DOHH2 (cell line): Measurements from ENCODE around the gene EPB41L4B.

ENCODE experiments used
- H3F3A ChIP-seq: fragments of 200-600 bp; sonication (generic), shearing (Covaris generic); 2 replicates; pipeline ENCODE4 v1.6.0; 2016; ENCODE audit warnings: antibody characterized with exemption, mild to moderate bottlenecking; ENCODE audit not compliant: control insufficient read depth, insufficient read depth
- H3K27ac ChIP-seq: fragments of 200-600 bp; sonication (generic); 2 replicates; pipeline ENCODE4 v1.5.1; 2014; ENCODE audit warnings: low read depth, mild to moderate bottlenecking, low read length, moderate library complexity
- H3K27me3 ChIP-seq: fragments of 200-600 bp; sonication (generic); 2 replicates; pipeline ENCODE4 v1.6.1; 2014; ENCODE audit warnings: mild to moderate bottlenecking, low read length, mixed read lengths; ENCODE audit not compliant: control insufficient read depth
- H3K36me3 ChIP-seq: fragments of 200-600 bp; sonication (generic); 2 replicates; pipeline ENCODE4 v1.6.1; 2014; ENCODE audit warnings: mild to moderate bottlenecking, low read length, moderate library complexity, mixed read lengths; ENCODE audit not compliant: control insufficient read depth
- H3K4me1 ChIP-seq: fragments of 200-600 bp; sonication (generic); 2 replicates; pipeline ENCODE4 v1.6.1; 2014; ENCODE audit warnings: mild to moderate bottlenecking, low read length, mixed read lengths; ENCODE audit not compliant: control insufficient read depth
- H3K4me2 ChIP-seq: fragments of 200-600 bp; sonication (generic); 2 replicates; pipeline ENCODE4 v1.6.0; 2014; ENCODE audit warnings: mild to moderate bottlenecking, low read length, moderate library complexity
- H3K4me3 ChIP-seq: fragments of 200-600 bp; sonication (generic); 2 replicates; pipeline ENCODE4 v1.5.1; 2014; ENCODE audit warnings: mild to moderate bottlenecking, low read length, mixed read lengths
- H3K79me2 ChIP-seq: fragments of 200-600 bp; sonication (generic); 2 replicates; pipeline ENCODE4 v1.6.1; 2014; ENCODE audit warnings: mild to moderate bottlenecking, low read length, mixed read lengths; ENCODE audit not compliant: control insufficient read depth
- H3K9me2 ChIP-seq: fragments of 200-600 bp; sonication (generic); replicated peaks from 2 replicates; pipeline ENCODE4 v1.6.1; 2014; ENCODE audit warnings: mild to moderate bottlenecking, low read length, mixed read lengths; ENCODE audit not compliant: control insufficient read depth
- H3K9me3 ChIP-seq: fragments of 200-600 bp; sonication (generic); 2 replicates; pipeline ENCODE4 v1.6.1; 2014; ENCODE audit warnings: antibody characterized with exemption, low read length, mixed read lengths; ENCODE audit not compliant: control insufficient read depth, insufficient read depth
- H4K20me1 ChIP-seq: fragments of 200-600 bp; sonication (generic); 2 replicates; pipeline ENCODE4 v1.6.0; 2014; ENCODE audit warnings: low read depth, mild to moderate bottlenecking, antibody characterized with exemption, low read length, moderate library complexity; ENCODE audit not compliant: control insufficient read depth, insufficient read depth
- CTCF ChIP-seq: fragments of 200-600 bp; sonication (generic); IDR thresholded peaks from one replicate; pipeline ENCODE4 v1.5.1; 2014; ENCODE audit warnings: antibody characterized with exemption, mild to moderate bottlenecking, low read depth, low read length; ENCODE audit not compliant: poor library complexity, severe bottlenecking
- EZH2phosphoT487 ChIP-seq: fragments of 200-600 bp; sonication (generic); IDR thresholded peaks from 2 replicates; pipeline ENCODE4 v1.6.1; 2017; ENCODE audit warnings: borderline replicate concordance, mild to moderate bottlenecking, antibody characterized with exemption, low read length, moderate library complexity, mixed read lengths

The EPB41L4B gene

DNA sequence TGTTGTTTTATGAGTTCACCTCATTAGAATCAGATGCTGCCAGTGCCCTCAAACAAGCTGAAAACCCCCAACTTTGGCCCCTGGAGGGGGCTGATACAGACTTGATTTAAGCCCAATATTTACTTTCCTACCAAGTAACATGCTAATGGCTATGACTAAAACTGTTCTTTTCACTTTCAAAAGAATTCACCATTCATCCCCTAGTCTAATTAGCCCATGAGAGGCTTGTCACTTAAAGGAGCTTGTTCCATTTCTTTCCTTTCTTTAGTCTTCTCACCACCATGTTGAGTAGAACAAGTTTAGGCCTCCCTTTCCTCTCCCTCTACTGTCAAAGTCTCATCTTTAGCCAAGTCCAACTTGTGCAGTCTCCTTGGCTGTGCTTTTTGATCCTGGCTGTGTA lies 50.4 kb downstream of the EPB41L4B start:
- Histone ChIP-seq H3K9me2 (no peaks in the 10 kb centered on the region), H3K4me3 (no peak overlapping the region), H3K27ac (no peak overlapping the region), H3K4me2 (no peak overlapping the region), H3K4me1 (no peaks in the 10 kb centered on the region), H3K9me3 (no peaks in the 10 kb centered on the region), H4K20me1 (no peaks in the 10 kb centered on the region), H3F3A (no peaks in the 10 kb centered on the region), H3K79me2 (no peaks in the 10 kb centered on the region), H3K27me3 (no peaks in the 10 kb centered on the region), H3K36me3 (no peaks in the 10 kb centered on the region)
- no peak for TF ChIP-seq CTCF

DNA sequence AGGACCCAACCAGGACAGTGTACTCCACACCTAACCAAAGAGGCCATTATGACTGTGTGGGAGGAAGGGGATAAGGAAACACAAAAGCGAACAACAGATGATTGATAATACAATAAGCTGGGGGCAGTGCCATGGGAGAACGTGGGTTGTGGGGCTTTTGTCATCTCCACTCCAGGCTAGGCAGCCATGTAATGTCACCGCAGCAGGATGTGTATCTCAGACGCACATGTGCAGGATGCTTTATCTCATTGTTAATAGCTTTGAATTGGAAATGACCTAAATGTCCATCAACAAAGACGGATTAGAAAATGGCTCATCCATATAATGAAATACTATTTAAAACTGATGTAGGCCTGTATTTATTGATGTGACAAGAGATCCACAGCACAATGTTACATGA lies 51.0 kb downstream of the EPB41L4B start:
- Histone ChIP-seq H3K4me1 (no peaks in the 10 kb centered on the region), H3K4me2 (no peak overlapping the region)
- TF ChIP-seq EZH2phosphoT487 (no peak), CTCF (no peak)

GRCh38 chr9:109269081-109269480 lies 51.8 kb downstream of the EPB41L4B start:
- TF ChIP-seq EZH2phosphoT487 (no peak), CTCF (no peak)
- no peaks in the 10 kb centered on the region for H3K36me3 ChIP-seq
- H3K27me3 ChIP-seq, result no peaks in the 10 kb centered on the region
- H3K4me2 ChIP-seq, result no peak overlapping the region
- H3K9me3 ChIP-seq, result no peaks in the 10 kb centered on the region
- no peaks in the 10 kb centered on the region for H3K79me2 ChIP-seq
- no peak overlapping the region for H3K27ac ChIP-seq
- no peak overlapping the region for H3K4me3 ChIP-seq
- H3F3A ChIP-seq, result no peaks in the 10 kb centered on the region
- H3K9me2 ChIP-seq, result no peaks in the 10 kb centered on the region
- H3K4me1 ChIP-seq, result no peaks in the 10 kb centered on the region
- no peaks in the 10 kb centered on the region for H4K20me1 ChIP-seq

More for the DNA sequence above, 51.0 kb downstream of the EPB41L4B start:
- H3K79me2 ChIP-seq, result no peaks in the 10 kb centered on the region
- H3K27me3 ChIP-seq, result no peaks in the 10 kb centered on the region
- no peaks in the 10 kb centered on the region for H3F3A ChIP-seq
- no peaks in the 10 kb centered on the region for H3K36me3 ChIP-seq
- no peak overlapping the region for H3K4me3 ChIP-seq
- H3K9me3 ChIP-seq, result no peaks in the 10 kb centered on the region
- H3K27ac ChIP-seq, result no peak overlapping the region
- H4K20me1 ChIP-seq, result no peaks in the 10 kb centered on the region
- no peaks in the 10 kb centered on the region for H3K9me2 ChIP-seq

GRCh38 chr9:109267555-109267954 lies 53.3 kb downstream of the EPB41L4B start:
- H3K9me3 ChIP-seq, result no peaks in the 10 kb centered on the region
- TF ChIP-seq CTCF (no peak), EZH2phosphoT487 (no peak)
- no peaks in the 10 kb centered on the region for H4K20me1 ChIP-seq

More at GRCh38 chr9:109267555-109267954, 53.3 kb downstream of the EPB41L4B start:
- Histone ChIP-seq H3K36me3 (no peaks in the 10 kb centered on the region), H3F3A (no peaks in the 10 kb centered on the region), H3K4me2 (no peak overlapping the region), H3K4me3 (no peak overlapping the region), H3K27me3 (no peaks in the 10 kb centered on the region), H3K4me1 (no peaks in the 10 kb centered on the region), H3K27ac (no peak overlapping the region), H3K9me2 (no peaks in the 10 kb centered on the region), H3K79me2 (no peaks in the 10 kb centered on the region)
